KMS-11 (cell line): Measurements from ENCODE around the gene ARHGEF10L.

Experiments
- H2AFZ ChIP-seq: fragments of 200-600 bp; sonication (generic); 2 replicates; pipeline ENCODE4 v1.6.1; 2016; ENCODE audit warnings: antibody characterized with exemption, mixed run types, low read depth
- H3K27ac ChIP-seq: fragments of 200-600 bp; sonication (generic); 2 replicates; pipeline ENCODE4 v1.6.1; 2016; ENCODE audit warnings: mild to moderate bottlenecking, mixed run types
- H3K27me3 ChIP-seq: fragments of 200-600 bp; sonication (generic); 2 replicates; pipeline ENCODE4 v1.6.1; 2017; ENCODE audit warnings: mild to moderate bottlenecking, low read depth, mixed run types, moderate library complexity; ENCODE audit not compliant: insufficient read depth
- H3K36me3 ChIP-seq: fragments of 200-600 bp; sonication (generic); 2 replicates; pipeline ENCODE4 v1.6.1; 2017; ENCODE audit warnings: mild to moderate bottlenecking, mixed run types; ENCODE audit not compliant: insufficient read depth
- H3K4me1 ChIP-seq: fragments of 200-600 bp; sonication (generic); 2 replicates; pipeline ENCODE4 v1.6.1; 2016; ENCODE audit warnings: mild to moderate bottlenecking, low read depth, mixed run types; ENCODE audit not compliant: poor library complexity, severe bottlenecking
- H3K4me2 ChIP-seq: fragments of 200-600 bp; sonication (generic); 2 replicates; pipeline ENCODE4 v1.7.0; 2016; ENCODE audit warnings: mild to moderate bottlenecking, mixed run types
- H3K4me3 ChIP-seq: fragments of 200-600 bp; sonication (generic); IDR thresholded peaks from 2 replicates; pipeline ENCODE4 v1.6.1; 2017; ENCODE audit warnings: low read depth, low read length, mixed read lengths; ENCODE audit not compliant: insufficient read depth
- H3K79me2 ChIP-seq: fragments of 200-600 bp; sonication (generic); 2 replicates; pipeline ENCODE4 v1.6.1; 2016; ENCODE audit warnings: low read depth, mixed run types; ENCODE audit not compliant: insufficient read depth
- H3K9ac ChIP-seq: fragments of 200-600 bp; sonication (generic); 2 replicates; pipeline ENCODE4 v1.6.1; 2016; ENCODE audit warnings: mild to moderate bottlenecking, mixed run types
- H4K20me1 ChIP-seq: fragments of 200-600 bp; sonication (generic); 2 replicates; pipeline ENCODE4 v1.6.1; 2016; ENCODE audit warnings: mild to moderate bottlenecking, mixed run types; ENCODE audit not compliant: insufficient read depth
- CTCF ChIP-seq: fragments of 200-600 bp; sonication (generic); conservative IDR thresholded peaks from 2 replicates; pipeline ENCODE4 v1.6.1; 2017; ENCODE audit warnings: low read depth, mild to moderate bottlenecking, antibody characterized with exemption, low read length, moderate library complexity, mixed read lengths

ARHGEF10L gene

GRCh38 chr1:17594026-17594425 is 54.5 kb downstream of the ARHGEF10L start:
- Histone ChIP-seq H3K4me3 (no peak overlapping the region), H3K79me2 (no peaks in the 10 kb centered on the region), H3K27me3 (peaks cover 18% of the 10 kb centered on the region; the same call in 1 of the 2 replicates), H3K27ac (no peak overlapping the region), H3K4me2 (no peak overlapping the region), H4K20me1 (no peaks in the 10 kb centered on the region), H2AFZ (no peak overlapping the region), H3K4me1 (no peaks in the 10 kb centered on the region), H3K36me3 (no peaks in the 10 kb centered on the region), H3K9ac (no peak overlapping the region)
- no peak for TF ChIP-seq CTCF

GRCh38 chr1:17594690-17595601 is 55.4 kb downstream of the ARHGEF10L start:
- no peak overlapping the region for H3K4me3 ChIP-seq
- H3K27me3 ChIP-seq = peaks cover 24% of the 10 kb centered on the region; the same call in 1 of the 2 replicates
- no peak overlapping the region for H3K9ac ChIP-seq
- no peaks in the 10 kb centered on the region for H3K4me1 ChIP-seq
- no peak overlapping the region for H3K27ac ChIP-seq
- no peaks in the 10 kb centered on the region for H3K79me2 ChIP-seq
- H4K20me1 ChIP-seq = no peaks in the 10 kb centered on the region
- H3K4me2 ChIP-seq = no peak overlapping the region
- no peak overlapping the region for H2AFZ ChIP-seq
- no peaks in the 10 kb centered on the region for H3K36me3 ChIP-seq
- TF ChIP-seq CTCF = no peak

DNA sequence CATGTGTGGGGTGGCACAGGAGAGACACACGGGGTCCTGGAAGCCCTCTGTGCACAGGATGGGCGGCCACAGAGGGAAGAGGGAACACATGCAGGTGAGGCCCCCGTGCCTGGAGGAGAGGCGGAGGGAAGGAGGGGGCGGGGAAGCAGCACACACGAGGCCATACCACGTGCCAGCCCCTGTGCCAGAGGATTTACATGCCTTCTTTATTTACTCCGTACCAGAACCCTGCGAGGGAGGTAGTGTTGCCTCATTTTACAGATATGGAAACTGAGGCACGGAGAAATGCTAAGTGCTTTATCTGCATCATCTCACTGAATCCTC is 56.1 kb downstream of the ARHGEF10L start:
- Histone ChIP-seq H3K4me3 (no peak overlapping the region), H3K4me1 (no peaks in the 10 kb centered on the region), H3K27ac (no peak overlapping the region), H3K79me2 (no peaks in the 10 kb centered on the region), H2AFZ (no peak overlapping the region), H3K27me3 (peaks cover 27% of the 10 kb centered on the region; the same call in 1 of the 2 replicates), H3K36me3 (no peaks in the 10 kb centered on the region), H3K4me2 (no peak overlapping the region), H3K9ac (no peak overlapping the region), H4K20me1 (no peaks in the 10 kb centered on the region)
- no peak for TF ChIP-seq CTCF

GRCh38 chr1:17596186-17596585 is 56.7 kb downstream of the ARHGEF10L start:
- Histone ChIP-seq H3K4me1 (no peaks in the 10 kb centered on the region), H3K27ac (no peak overlapping the region), H2AFZ (no peak overlapping the region), H3K9ac (no peak overlapping the region), H3K79me2 (no peaks in the 10 kb centered on the region), H3K4me3 (no peak overlapping the region), H3K36me3 (no peaks in the 10 kb centered on the region), H3K27me3 (peaks cover 27% of the 10 kb centered on the region; the same call in 1 of the 2 replicates), H4K20me1 (no peaks in the 10 kb centered on the region), H3K4me2 (no peak overlapping the region)
- no peak for TF ChIP-seq CTCF
